HepG2 (cell line): Measurements from ENCODE around the gene AUP1. TPM values are rescaled to one million over a fixed set of nuclear protein-coding genes. Genes with fewer than 3 reads are reported as not detected.

Source experiments
- ATAC-seq: fragments of 200-7000 bp; cut with Tn5 transposase; 3 replicates; pipeline ENCODE4 v1.9.1; 2020; ENCODE audit warnings: mild to moderate bottlenecking, moderate library complexity
- BruUV-seq: library from RNA; stranded (reverse); fragments of 400-500 nt; replicated peaks from 2 replicates; lab custom pipeline; 2021; lab: Mats Ljungman, UMichigan
- CTCF ChIA-PET: fragments of 300-600 bp; formaldehyde crosslinking; extraction: SDS; loops from one replicate; lab custom pipeline; 2021; ENCODE audit warnings: low total read pairs, inconsistent platforms, low intra/inter-chr PET ratio; lab: Yijun Ruan, JAX
- POLR2A ChIA-PET: fragments of 350-600 bp; sonication (Branson Sonifier 250); formaldehyde crosslinking; loops from one replicate; lab custom pipeline; 2020; ENCODE audit warnings: antibody characterized with exemption, inconsistent platforms; lab: Yijun Ruan, JAX
- DNase-seq: peaks from one replicate; pipeline ENCODE4 v3.0.0-alpha.2; 2015; ENCODE audit warnings: low spot score
- FAIRE-seq: peaks from 3 replicates; lab custom pipeline; 2011; peaks lifted over from hg19 to GRCh38; lab: Jason Lieb, UNC
- H2AFZ ChIP-seq: one replicate; pipeline ENCODE4 v1.6.1; 2011; ENCODE audit warnings: low read length, inconsistent platforms
- H3K27ac ChIP-seq: fragments of 300-600 bp; 3 replicates; pipeline ENCODE4 v1.8.0; 2011; ENCODE audit warnings: mixed run types, mild to moderate bottlenecking, mixed read lengths, low read length, inconsistent platforms; ENCODE audit not compliant: insufficient read depth; ENCODE audit errors: extremely low read length
- H3K27me3 ChIP-seq, 2 experiments: fragments of 200-600 bp in 1 of 2; 2 replicates in 1 of 2; 3 replicates in 1 of 2; pipeline versions ENCODE4 v1.6.0 to v1.8.0; 2011; ENCODE audit warnings: low read length in 2 of 2, mild to moderate bottlenecking in 2 of 2, moderate library complexity in 2 of 2, inconsistent platforms in 1 of 2; ENCODE audit not compliant: insufficient read depth in 2 of 2, control insufficient read depth in 1 of 2
- H3K36me3 ChIP-seq, 2 experiments: fragments of 200-600 bp in 1 of 2; replicated peaks in 1 of 2; 2 replicates in 1 of 2; 3 replicates in 1 of 2; pipeline versions ENCODE4 v1.5.1 to v1.8.0; 2011; ENCODE audit warnings: low read length in 2 of 2, inconsistent platforms in 1 of 2; ENCODE audit not compliant: insufficient read depth in 2 of 2, control insufficient read depth in 1 of 2
- H3K4me1 ChIP-seq: 2 replicates; pipeline ENCODE4 v1.5.1; 2012; ENCODE audit warnings: low read length, inconsistent platforms; ENCODE audit not compliant: insufficient read depth
- H3K4me2 ChIP-seq: 2 replicates; pipeline ENCODE4 v1.6.0; 2011; ENCODE audit warnings: low read depth, low read length, inconsistent platforms
- H3K4me3 ChIP-seq, 3 experiments: fragments of 200-600 bp in 1 of 3; sonication (generic), shearing (Covaris generic) in 1 of 3; replicated peaks in 1 of 3; 2 replicates each; pipeline ENCODE4 v1.5.1; 2011 to 2016; ENCODE audit warnings: low read length in 3 of 3, inconsistent platforms in 2 of 3, low read depth in 2 of 3, mild to moderate bottlenecking in 2 of 3, control low read depth in 1 of 3, mixed read lengths in 1 of 3; ENCODE audit not compliant: insufficient read depth in 1 of 3
- H3K79me2 ChIP-seq: one replicate; pipeline ENCODE4 v1.6.1; 2011; ENCODE audit warnings: low read length, inconsistent platforms; ENCODE audit not compliant: insufficient read depth
- H3K9ac ChIP-seq: 2 replicates; pipeline ENCODE4 v1.6.0; 2011; ENCODE audit warnings: mild to moderate bottlenecking, low read depth, low read length, inconsistent platforms; ENCODE audit not compliant: insufficient read depth
- H3K9me3 ChIP-seq: 2 replicates; pipeline ENCODE4 v1.5.1; 2012; ENCODE audit warnings: mild to moderate bottlenecking, low read length
- H4K20me1 ChIP-seq: 2 replicates; pipeline ENCODE4 v1.6.0; 2011; ENCODE audit warnings: inconsistent platforms, mild to moderate bottlenecking, low read length, moderate library complexity; ENCODE audit not compliant: insufficient read depth
- KDM1A ChIP-seq: IDR thresholded peaks from 2 replicates; pipeline ENCODE4 v1.6.1; 2016; ENCODE audit warnings: missing compliant biosample characterization
- NR2C2 ChIP-seq: sonication (generic); formaldehyde crosslinking; IDR thresholded peaks from 2 replicates; pipeline ENCODE4 v1.4.0; 2020; ENCODE audit warnings: missing genetic modification reagents, mild to moderate bottlenecking, moderate library complexity, borderline replicate concordance
- REXO4 ChIP-seq: sonication (generic); formaldehyde crosslinking; IDR thresholded peaks from 2 replicates; pipeline ENCODE4 v1.8.0; 2022; ENCODE audit warnings: missing genetic modification reagents, mild to moderate bottlenecking, borderline replicate concordance
- THRA ChIP-seq: sonication (generic); formaldehyde crosslinking; IDR thresholded peaks from 2 replicates; pipeline ENCODE4 v1.4.0; 2020; ENCODE audit warnings: missing genetic modification reagents, borderline replicate concordance
- ZBTB20 ChIP-seq: sonication (generic); formaldehyde crosslinking; IDR thresholded peaks from 2 replicates; pipeline ENCODE4 v1.8.1; 2023; ENCODE audit warnings: missing genetic modification reagents, low read depth, mild to moderate bottlenecking, borderline replicate concordance
- ZFP90 ChIP-seq: sonication (generic); formaldehyde crosslinking; IDR thresholded peaks from 2 replicates; pipeline ENCODE4 v1.8.0; 2022; ENCODE audit warnings: missing genetic modification reagents, mild to moderate bottlenecking, inconsistent platforms, borderline replicate concordance
- ZGPAT ChIP-seq: IDR thresholded peaks from 2 replicates; pipeline ENCODE4 v1.6.1; 2016; ENCODE audit warnings: mild to moderate bottlenecking
- ZNF337 ChIP-seq: sonication (generic); formaldehyde crosslinking; IDR thresholded peaks from 2 replicates; pipeline ENCODE4 v1.5.1; 2020; ENCODE audit warnings: missing genetic modification reagents, low read depth, mild to moderate bottlenecking, borderline replicate concordance
- WGBS: methylation state at CpG from one replicate; pipeline ENCODE4 v1.1.6; 2017; ENCODE audit warnings: low lambda C conversion rate; 5-methylcytosine and 5-hydroxymethylcytosine counted together
- in situ Hi-C: cut with HindIII; loops from 2 replicates; pipeline ENCODE4 v1.10.0; 2017; ENCODE audit warnings: low pct_unique_long_range_greater_than_20kb; ENCODE audit not compliant: extremely low pct_ligation_motif_present
- intact Hi-C: fragments of 100-400 bp; cut with micrococcal nuclease; formaldehyde crosslinking; loops from one replicate; pipeline ENCODE4 v1.10.0; 2022; ENCODE audit not compliant: unreplicated experiment
- polyA plus RNA-seq, 8 experiments: library from polyadenylated mRNA; depleted of rRNA in 3 of 8; stranded (reverse) in 7 of 8; unstranded in 1 of 8; fragments of >200 nt; fragmentation: Illumina TruSeq in 4 of 8; extraction: Trizol in 4 of 8; gene quantifications; 2 replicates each; pipeline versions ENCODE4 v1.2.1 to v1.2.3, GENCODE V29; 2011 to 2016; ENCODE audit warnings: low read depth in 4 of 8, missing spikeins in 1 of 8, mixed read lengths in 1 of 8; ENCODE audit not compliant: insufficient read depth in 1 of 8
- total RNA-seq, 5 experiments: library from RNA; depleted of rRNA; stranded (reverse); fragments of >200 nt; fragmentation: Illumina TruSeq; extraction: Trizol; gene quantifications; 2 replicates each; pipeline ENCODE4 v1.2.3, GENCODE V29; 2016; ENCODE audit warnings: low read depth in 1 of 5
- TF ChIP-seq, protein P1 (sequence below): sonication (generic); formaldehyde crosslinking; IDR thresholded peaks from 2 replicates; pipeline ENCODE4 v1.4.0; 2020; ENCODE audit warnings: missing genetic modification reagents
- TF ChIP-seq, protein P2 (sequence below): sonication (generic); formaldehyde crosslinking; conservative IDR thresholded peaks from 2 replicates; pipeline ENCODE4 v1.4.0; 2020; ENCODE audit warnings: missing genetic modification reagents
- TF ChIP-seq, protein P3 (sequence below): sonication (generic); formaldehyde crosslinking; IDR thresholded peaks from 2 replicates; pipeline ENCODE4 v1.4.0; 2020; ENCODE audit warnings: missing genetic modification reagents, mild to moderate bottlenecking, borderline replicate concordance

The AUP1 gene
- total and polyA plus RNA-seq, 2 of the 13 experiments (the other 11 are each of a cell fraction or from before 2014, with no cell fraction given): 174 to 267 TPM

- WGBS: 60% methylated on average over 2 of the region's 2 CpGs
- in situ Hi-C loops: no loop called here
- Histone ChIP-seq H2AFZ (no peak overlapping the region), H3K4me3 (no peak overlapping the region), H3K79me2 (peaks cover 26% of the 10 kb centered on the region), H4K20me1 (no peaks in the 10 kb centered on the region), H3K9ac (no peak overlapping the region), H3K9me3 (no peaks in the 10 kb centered on the region), H3K36me3 (peaks cover 15 to 17% of the 10 kb centered on the region in 2 experiments), H3K4me1 (peaks cover 80% of the 10 kb centered on the region), H3K27me3 (no peaks in the 10 kb centered on the region; a peak in 1 of 5 replicates), H3K4me2 (no peak overlapping the region), H3K27ac (peak overlapping the region; percentile 46)
- peak; percentile 79 for DNase-seq
- POLR2A ChIA-PET: interaction anchor here (1.1 to 20.6 kb wide), 4 partner anchors 13 to 41 kb away, joined by 3 to 795 read pairs (median 93); partner anchors contain the start of genes AUP1, DQX1, HTRA2 and INO80B
- FAIRE-seq: peak; percentile 77
- CTCF ChIA-PET: no interaction called here
- BruUV-seq: no TSS peak
- ATAC-seq: no peak
- intact Hi-C loops: no loop called here
- TF ChIP-seq ZFP90 (CRISPR knock-in tag) (no peak), REXO4 (no peak), ZBTB20 (CRISPR knock-in tag) (0 out of 2 replicates have a peak, but pooled peaks have one; percentile 55), KDM1A (CRISPR knock-in tag) (peak; percentile 12; the same call in 1 of the 2 replicates), NR2C2 (CRISPR knock-in tag) (peak; percentile 65; the same call in 1 of the 2 replicates), THRA (CRISPR knock-in tag) (peak; percentile 26; the same call in 1 of the 2 replicates), ZGPAT (CRISPR knock-in tag) (0 out of 2 replicates have a peak, but pooled peaks have one; percentile 18), ZNF337 (no peak)
- TF ChIP-seq, protein P1, sequence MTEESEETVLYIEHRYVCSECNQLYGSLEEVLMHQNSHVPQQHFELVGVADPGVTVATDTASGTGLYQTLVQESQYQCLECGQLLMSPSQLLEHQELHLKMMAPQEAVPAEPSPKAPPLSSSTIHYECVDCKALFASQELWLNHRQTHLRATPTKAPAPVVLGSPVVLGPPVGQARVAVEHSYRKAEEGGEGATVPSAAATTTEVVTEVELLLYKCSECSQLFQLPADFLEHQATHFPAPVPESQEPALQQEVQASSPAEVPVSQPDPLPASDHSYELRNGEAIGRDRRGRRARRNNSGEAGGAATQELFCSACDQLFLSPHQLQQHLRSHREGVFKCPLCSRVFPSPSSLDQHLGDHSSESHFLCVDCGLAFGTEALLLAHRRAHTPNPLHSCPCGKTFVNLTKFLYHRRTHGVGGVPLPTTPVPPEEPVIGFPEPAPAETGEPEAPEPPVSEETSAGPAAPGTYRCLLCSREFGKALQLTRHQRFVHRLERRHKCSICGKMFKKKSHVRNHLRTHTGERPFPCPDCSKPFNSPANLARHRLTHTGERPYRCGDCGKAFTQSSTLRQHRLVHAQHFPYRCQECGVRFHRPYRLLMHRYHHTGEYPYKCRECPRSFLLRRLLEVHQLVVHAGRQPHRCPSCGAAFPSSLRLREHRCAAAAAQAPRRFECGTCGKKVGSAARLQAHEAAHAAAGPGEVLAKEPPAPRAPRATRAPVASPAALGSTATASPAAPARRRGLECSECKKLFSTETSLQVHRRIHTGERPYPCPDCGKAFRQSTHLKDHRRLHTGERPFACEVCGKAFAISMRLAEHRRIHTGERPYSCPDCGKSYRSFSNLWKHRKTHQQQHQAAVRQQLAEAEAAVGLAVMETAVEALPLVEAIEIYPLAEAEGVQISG (CRISPR knock-in tag): peak; percentile 18; the same call in 1 of the 2 replicates
- TF ChIP-seq, protein P2, sequence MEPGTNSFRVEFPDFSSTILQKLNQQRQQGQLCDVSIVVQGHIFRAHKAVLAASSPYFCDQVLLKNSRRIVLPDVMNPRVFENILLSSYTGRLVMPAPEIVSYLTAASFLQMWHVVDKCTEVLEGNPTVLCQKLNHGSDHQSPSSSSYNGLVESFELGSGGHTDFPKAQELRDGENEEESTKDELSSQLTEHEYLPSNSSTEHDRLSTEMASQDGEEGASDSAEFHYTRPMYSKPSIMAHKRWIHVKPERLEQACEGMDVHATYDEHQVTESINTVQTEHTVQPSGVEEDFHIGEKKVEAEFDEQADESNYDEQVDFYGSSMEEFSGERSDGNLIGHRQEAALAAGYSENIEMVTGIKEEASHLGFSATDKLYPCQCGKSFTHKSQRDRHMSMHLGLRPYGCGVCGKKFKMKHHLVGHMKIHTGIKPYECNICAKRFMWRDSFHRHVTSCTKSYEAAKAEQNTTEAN: peak; percentile 99
- TF ChIP-seq, protein P3, sequence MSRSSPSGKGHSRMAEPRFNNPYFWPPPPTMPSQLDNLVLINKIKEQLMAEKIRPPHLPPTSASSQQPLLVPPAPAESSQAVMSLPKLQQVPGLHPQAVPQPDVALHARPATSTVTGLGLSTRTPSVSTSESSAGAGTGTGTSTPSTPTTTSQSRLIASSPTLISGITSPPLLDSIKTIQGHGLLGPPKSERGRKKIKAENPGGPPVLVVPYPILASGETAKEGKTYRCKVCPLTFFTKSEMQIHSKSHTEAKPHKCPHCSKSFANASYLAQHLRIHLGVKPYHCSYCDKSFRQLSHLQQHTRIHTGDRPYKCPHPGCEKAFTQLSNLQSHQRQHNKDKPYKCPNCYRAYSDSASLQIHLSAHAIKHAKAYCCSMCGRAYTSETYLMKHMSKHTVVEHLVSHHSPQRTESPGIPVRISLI (CRISPR knock-in tag): peak; percentile 97
Observed at GRCh38 chr2:74486141-74486540, 43.4 kb downstream of the AUP1 start.
